ENCODE data around the gene NEUROD1.

- TF ChIP-seq CTCF (IDR thresholded peaks at IDR 0.05) (no peak), POLR2A (IDR thresholded peaks at IDR 0.05) (no peak), POLR2AphosphoS5 (IDR thresholded peaks at IDR 0.05) (no peak)
These were observed 47.5 kb downstream of the NEUROD1 start for GRCh38 chr2:181632733-181633401.

Measured in gastroesophageal sphincter (tissue), 3 donors.